GM21526 (cell line): ENCODE measurements around the gene SPOCK1.

Experiments used
- ATAC-seq: cut with Tn5 transposase; IDR thresholded peaks from one replicate; pipeline ENCODE4 v1.9.1; 2021; ENCODE audit warnings: moderate library complexity; ENCODE audit not compliant: unreplicated experiment, low FRiP score

Gene SPOCK1

DNA sequence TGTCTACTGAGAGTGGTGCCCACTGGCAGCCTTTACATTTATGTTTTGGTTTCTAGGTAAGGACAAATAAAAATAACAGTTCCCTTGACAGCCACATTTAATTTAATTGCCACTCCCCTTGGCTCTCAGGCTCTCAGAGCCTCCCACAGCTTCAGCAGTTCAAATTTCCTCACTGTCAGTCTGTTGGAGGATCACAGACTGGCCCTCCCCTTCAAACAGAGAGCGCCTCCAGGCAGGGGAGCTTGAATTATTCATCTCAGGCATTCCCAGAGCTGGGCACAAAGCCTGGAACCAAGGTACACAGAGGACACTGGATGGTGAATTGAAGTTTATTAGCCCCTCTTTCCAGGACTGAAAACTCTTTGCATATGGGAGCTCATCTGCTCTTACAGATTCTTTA is 407.7 kb downstream of the SPOCK1 start:
- ATAC-seq, result no peak

GRCh38 chr5:137090721-137091120 is 408.4 kb downstream of the SPOCK1 start:
- ATAC-seq, result no peak

DNA sequence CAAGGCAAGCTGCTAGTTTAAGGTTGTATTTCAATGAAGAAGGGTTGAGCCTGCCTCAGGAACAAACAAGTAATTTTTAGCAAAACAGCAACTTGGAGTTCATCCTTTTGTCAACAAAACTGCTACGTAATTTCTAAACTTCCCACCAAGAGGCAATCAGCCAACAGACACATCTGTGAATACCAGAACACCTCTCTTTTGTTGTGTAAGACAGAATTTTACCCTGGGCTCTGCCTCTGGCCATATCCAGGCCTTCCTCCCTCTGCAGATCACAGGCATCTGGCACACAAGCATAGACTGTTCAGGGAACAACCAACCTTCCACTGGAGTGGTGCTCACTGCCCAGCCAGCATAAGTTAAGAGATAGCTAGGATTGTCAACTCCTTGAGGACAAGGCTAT is 409.0 kb downstream of the SPOCK1 start:
- no peak for ATAC-seq

DNA sequence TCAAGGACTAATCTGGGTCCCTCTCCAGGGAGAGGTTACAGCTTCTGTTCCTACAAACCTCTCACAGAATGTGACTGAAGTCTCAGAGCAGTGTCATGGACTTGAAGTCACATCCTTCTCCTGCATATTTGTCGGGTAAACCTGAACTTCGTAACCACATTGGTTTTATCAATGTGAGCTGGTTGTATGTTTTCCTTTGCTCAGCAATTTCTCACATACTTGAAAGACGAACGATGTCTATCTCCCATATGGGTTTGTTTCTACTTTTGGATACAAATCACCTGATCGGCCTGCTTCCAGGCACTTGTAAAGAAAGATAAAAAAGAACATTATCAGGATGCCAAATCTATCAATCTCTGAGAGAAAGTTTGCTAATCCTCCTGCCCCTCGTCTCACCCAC is 411.0 kb downstream of the SPOCK1 start:
- ATAC-seq, result no peak

DNA sequence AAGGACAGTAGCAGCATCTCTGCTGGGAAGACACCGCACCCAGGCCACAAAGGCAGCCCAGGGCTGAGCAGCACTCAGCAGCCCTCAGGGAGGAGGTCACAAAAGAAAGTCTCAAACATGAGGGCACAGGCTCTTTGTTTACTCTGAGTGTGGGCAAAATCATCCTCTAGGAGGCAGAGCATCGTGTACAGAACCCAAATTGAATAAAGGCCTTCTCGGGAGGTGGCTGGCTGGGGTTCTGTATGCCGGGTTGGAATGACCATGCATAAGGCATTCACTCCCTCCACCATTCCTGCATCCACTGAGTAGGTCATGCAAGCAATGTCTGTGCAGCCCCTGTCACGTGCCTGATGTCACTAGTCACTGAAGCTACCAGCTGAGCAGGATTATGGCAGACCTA is 412.8 kb downstream of the SPOCK1 start:
- no peak for ATAC-seq

DNA sequence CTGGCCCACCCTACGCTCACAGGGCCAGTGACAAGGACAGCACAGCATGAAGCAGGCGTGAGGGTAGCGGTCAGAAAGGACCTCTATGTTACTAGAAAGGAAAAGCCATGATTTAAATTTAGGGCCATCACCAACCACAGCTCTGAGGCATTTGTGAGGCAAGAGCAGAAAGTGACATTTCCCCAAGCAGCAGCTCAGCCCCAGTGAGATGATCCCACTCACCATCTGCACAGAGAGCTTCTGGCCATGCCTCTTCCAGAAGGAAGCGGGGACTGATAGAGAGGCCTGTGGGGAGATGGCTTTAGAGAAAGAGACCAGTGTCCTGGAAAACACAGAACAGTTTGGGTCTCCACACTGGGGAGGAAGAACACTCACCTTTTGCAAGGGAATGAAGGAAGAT is 413.9 kb downstream of the SPOCK1 start:
- no peak for ATAC-seq

- no peak for ATAC-seq
Observed at GRCh38 chr5:137084016-137084415, 415.1 kb downstream of the SPOCK1 start.

DNA sequence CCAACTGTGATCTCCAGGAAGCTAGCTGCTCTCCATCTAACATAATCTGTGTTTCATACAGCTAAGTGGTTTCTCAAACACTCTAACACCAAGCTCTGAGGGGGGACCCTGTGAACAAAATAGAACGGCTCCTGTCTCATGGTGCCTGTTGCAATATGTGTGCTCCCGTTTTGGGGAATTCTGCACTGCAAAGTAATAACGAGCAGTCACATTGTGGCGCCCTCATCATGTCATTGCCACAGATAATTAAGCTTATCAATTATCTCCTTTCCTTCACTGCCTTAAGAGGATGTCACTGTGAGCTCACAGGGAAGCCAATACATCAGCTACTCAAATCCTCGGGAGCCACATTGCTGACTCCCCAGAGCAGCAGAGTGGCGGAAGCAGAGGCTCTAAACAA is 416.2 kb downstream of the SPOCK1 start:
- no peak for ATAC-seq

GRCh38 chr5:137078171-137078665 is 420.9 kb downstream of the SPOCK1 start:
- ATAC-seq, result no peak

GRCh38 chr5:137075163-137075970 is 423.8 kb downstream of the SPOCK1 start:
- peak; percentile 81 for ATAC-seq

- no peak for ATAC-seq
Observed at GRCh38 chr5:137073189-137073588, 425.9 kb downstream of the SPOCK1 start.

DNA sequence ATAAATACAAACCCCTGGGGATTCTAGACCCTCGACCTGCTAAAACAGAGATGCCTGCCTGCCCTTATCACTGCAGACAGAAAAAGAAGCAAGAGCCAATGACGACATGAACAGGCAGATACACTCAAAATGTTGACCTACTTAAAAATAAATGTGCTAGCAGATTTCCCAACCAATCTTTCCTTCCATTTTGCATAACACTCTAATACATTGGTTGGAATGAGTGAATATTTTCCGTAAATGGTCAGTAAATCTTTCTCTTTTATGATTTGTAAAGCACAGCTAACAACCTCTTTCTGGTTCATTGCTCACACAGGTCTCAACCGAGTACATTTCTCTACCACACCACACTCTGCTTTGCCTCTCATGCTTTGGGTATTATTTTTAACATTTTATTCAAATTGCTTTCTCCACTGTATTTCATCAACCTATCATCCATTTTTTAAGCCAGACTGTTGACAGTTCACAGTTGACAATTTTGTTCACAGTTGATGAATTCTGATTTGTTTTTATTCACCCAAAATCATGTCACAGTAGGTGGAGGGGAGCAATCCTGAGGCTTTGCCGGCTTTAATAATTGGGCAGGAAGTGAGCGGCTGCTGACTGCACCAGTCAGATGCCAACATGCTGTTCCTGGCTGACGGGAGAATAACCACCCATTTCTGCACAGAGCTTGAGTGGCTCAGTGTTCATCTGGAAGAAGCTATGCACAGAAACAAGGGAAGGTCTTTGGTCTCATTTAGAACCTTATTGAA is 426.6 kb downstream of the SPOCK1 start:
- ATAC-seq, result peak; percentile 47

DNA sequence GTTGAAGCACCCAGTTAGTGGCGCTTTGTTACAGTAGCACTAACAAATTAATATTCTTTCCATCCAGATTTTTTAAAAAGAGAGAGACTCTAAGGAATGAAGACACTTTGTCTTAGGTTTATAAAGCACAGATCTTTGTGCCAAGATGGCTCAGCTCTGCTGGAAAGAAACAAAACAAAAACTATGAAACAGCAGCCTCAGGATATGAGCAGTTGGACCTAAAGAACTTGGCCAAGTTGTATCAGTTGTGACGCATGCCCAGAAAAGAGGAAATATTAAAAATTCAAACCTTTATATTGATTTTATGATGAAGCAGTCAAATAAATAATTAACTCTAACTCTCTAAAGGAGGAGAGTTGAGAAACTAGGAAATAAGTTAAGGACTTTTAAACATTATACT is 427.2 kb downstream of the SPOCK1 start:
- no peak for ATAC-seq

GRCh38 chr5:137071526-137071925 is 427.6 kb downstream of the SPOCK1 start:
- ATAC-seq, result no peak

DNA sequence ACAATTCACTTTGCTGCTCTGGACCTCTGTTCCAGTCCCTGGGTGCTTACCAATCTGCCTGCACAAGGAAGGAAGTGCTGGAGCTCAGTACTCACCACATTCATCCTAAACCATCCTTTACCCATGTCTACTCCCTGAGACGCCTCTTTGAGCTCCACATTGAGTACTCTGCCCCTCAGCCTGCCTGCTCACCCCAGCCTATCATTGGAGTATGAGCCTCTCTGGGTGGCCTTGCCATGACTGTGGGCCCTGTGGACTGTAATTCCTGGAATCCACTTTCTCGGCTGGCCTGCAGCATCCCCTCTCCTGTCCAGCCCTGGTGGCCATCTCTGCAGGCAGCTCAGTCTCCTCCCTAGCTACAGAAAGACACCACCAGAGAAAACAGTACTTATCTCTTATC is 428.6 kb downstream of the SPOCK1 start:
- no peak for ATAC-seq

DNA sequence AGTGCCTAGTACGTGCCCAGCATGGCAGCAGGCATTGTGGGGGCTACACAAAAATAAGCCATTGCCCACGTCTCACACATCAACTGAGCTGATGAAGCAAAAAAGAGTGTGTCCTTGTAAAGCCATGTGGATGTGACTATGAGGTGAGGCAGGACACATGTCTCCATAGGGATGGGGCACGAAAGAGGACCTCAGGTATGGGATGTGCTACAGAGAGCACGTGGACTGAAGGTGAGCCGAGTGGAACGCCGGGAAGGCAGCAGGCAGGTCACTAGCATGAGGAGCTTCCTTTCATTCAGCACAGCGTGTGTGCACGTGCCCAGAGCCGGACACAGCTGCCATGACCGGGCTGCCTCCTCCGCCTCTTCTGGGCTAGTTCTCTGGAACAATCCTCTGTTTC is 429.8 kb downstream of the SPOCK1 start:
- ATAC-seq, result no peak

DNA sequence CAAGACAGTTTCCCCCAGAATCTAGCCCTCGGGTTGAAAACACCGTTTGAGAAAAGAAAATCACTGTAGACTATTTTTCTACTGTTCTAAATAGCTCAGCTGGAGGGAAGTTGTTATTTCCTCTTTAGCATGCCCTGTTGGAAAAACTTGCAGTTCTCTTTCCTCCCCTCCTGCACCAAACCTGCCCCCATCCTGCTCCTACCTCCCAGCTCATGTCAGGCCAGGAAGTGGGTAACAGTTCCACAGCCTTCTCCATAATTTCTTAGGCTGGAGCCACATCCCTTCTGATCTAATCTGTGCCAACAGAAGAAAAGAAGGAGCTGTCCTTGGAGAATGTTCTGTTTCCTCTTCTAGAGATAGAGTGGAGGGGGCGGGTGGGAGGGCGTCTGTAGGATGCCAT is 437.7 kb downstream of the SPOCK1 start:
- no peak for ATAC-seq

DNA sequence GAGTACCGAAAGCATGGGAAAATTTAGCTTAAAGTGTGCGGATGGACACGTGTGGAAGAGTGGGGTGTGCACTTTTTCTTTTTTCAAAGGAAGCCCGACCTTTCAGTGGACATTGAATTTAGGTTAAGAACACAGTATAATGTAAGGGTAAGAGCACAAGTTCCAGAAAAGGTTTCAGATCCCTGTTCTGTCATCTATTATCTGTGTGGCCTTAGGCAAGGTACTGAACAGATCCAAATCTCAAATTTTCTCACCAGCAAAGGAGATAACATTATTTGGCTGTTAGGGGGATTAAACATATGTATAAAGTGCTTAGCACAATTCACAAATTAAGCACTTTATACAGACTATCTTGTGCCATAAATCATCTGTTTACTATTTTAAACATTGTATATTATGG is 441.0 kb downstream of the SPOCK1 start:
- ATAC-seq, result no peak

- no peak for ATAC-seq
Observed at GRCh38 chr5:137056676-137057075, 442.4 kb downstream of the SPOCK1 start.

GRCh38 chr5:137055271-137055872 is 443.8 kb downstream of the SPOCK1 start:
- ATAC-seq, result no peak

DNA sequence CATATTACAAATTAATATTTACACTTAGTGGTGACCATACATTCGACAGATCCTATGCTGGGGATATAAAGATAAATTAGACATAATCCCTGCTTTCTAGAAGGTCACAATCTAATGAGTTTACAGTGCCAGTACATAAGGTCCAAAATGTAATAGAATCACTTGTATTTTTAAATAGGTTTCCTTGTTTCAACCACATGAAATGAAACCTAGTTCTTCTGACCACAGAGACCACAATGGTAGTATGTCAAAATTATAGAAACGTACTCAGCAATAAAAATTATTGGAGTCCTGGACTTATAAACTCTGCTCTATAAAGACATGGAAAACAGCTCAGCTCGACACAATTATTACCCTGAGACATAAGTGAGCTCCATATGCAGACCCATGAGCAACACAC is 444.3 kb downstream of the SPOCK1 start:
- no peak for ATAC-seq
